ENCODE measurements around the gene NR3C2. TPM values are rescaled to one million over a fixed set of nuclear protein-coding genes. Genes with fewer than 3 reads are reported as not detected.

The NR3C2 gene
- total RNA-seq, 1 experiment from 2014 or later = 0.26 TPM

GRCh38 chr4:148254621-148255343 is 187.4 kb downstream of the NR3C2 start:
- no peaks in the 10 kb centered on the region for H3K9me3 ChIP-seq (ENCODE audit: control insufficient read depth, insufficient read depth, low read depth, low read length)
- no TSS peak for BruUV-seq (replicated peaks)
- ChIA-PET CTCF (no interaction called here), POLR2A (no interaction called here)
- in situ Hi-C loops (cut with HindIII; ENCODE audit: low pct_unique_long_range_greater_than_20kb, low sequenced_read_pairs) (no loop called here), intact Hi-C loops (cut with micrococcal nuclease; ENCODE audit: unreplicated experiment) (no loop called here)
- H3K36me3 ChIP-seq (ENCODE audit: control insufficient read depth, insufficient read depth, low read length) = no peaks in the 10 kb centered on the region
- H3K27ac ChIP-seq (ENCODE audit: low read length) = no peak overlapping the region
- TF ChIP-seq TCF7L2 (IDR thresholded peaks at IDR 0.05; ENCODE audit: low read depth, low read length) = no peak
- no peak for TF ChIP-seq SIN3A (IDR thresholded peaks at IDR 0.05; ENCODE audit: borderline replicate concordance, insufficient read depth, low read depth, low read length)
- no peak for TF ChIP-seq CTCF (IDR thresholded peaks at IDR 0.05)
- TF ChIP-seq REST (IDR thresholded peaks at IDR 0.05; ENCODE audit: insufficient read depth in 1 of 2, low read depth in 2 of 2, low read length in 1 of 2) = no peak
- no peak for TF ChIP-seq POLR2AphosphoS5 (IDR thresholded peaks at IDR 0.05; ENCODE audit: low read depth, low read length)
- ATAC-seq (no peak), DNase-seq (ENCODE audit: low read depth, low spot score) (no peak)
- H3K4me1 ChIP-seq (ENCODE audit: control insufficient read depth, insufficient read depth, low read length) = no peaks in the 10 kb centered on the region
- no peaks in the 10 kb centered on the region for H3K27me3 ChIP-seq (ENCODE audit: control insufficient read depth, insufficient read depth, low read length)
- H3K4me3 ChIP-seq (ENCODE audit: low read depth in 2 of 2, low read length in 2 of 2) = no peak overlapping the region

- ATAC-seq = no peak
- Histone ChIP-seq H3K27me3 (ENCODE audit: control insufficient read depth, insufficient read depth, low read length) (no peaks in the 10 kb centered on the region), H3K4me1 (ENCODE audit: control insufficient read depth, insufficient read depth, low read length) (no peaks in the 10 kb centered on the region), H3K4me3 (ENCODE audit: low read depth in 2 of 2, low read length in 2 of 2) (no peak overlapping the region), H3K27ac (ENCODE audit: low read length) (no peak overlapping the region), H3K36me3 (ENCODE audit: control insufficient read depth, insufficient read depth, low read length) (no peaks in the 10 kb centered on the region), H3K9me3 (ENCODE audit: control insufficient read depth, insufficient read depth, low read depth, low read length) (no peaks in the 10 kb centered on the region)
- POLR2A ChIA-PET = no interaction called here
- CTCF ChIA-PET = no interaction called here
- intact Hi-C loops (cut with micrococcal nuclease; ENCODE audit: unreplicated experiment) (no loop called here), in situ Hi-C loops (cut with HindIII; ENCODE audit: low pct_unique_long_range_greater_than_20kb, low sequenced_read_pairs) (no loop called here)
- no TSS peak for BruUV-seq (replicated peaks)
- TF ChIP-seq POLR2AphosphoS5 (IDR thresholded peaks at IDR 0.05; ENCODE audit: low read depth, low read length) = no peak
- no peak for TF ChIP-seq CTCF (IDR thresholded peaks at IDR 0.05)
- no peak for TF ChIP-seq REST (IDR thresholded peaks at IDR 0.05; ENCODE audit: insufficient read depth in 1 of 2, low read depth in 2 of 2, low read length in 1 of 2)
- TF ChIP-seq TCF7L2 (IDR thresholded peaks at IDR 0.05; ENCODE audit: low read depth, low read length) = no peak
- TF ChIP-seq SIN3A (IDR thresholded peaks at IDR 0.05; ENCODE audit: borderline replicate concordance, insufficient read depth, low read depth, low read length) = no peak
- DNase-seq (ENCODE audit: low read depth, low spot score) = no peak
These were observed 188.4 kb downstream of the NR3C2 start for GRCh38 chr4:148253768-148254167.

Data from Panc1 (cell line).